GM18505 (cell line): ENCODE data around the gene ACTG2.
"Not testable (repeated sequence)": the region's sequence is repeated elsewhere in the genome, so short reads cannot be mapped to it uniquely, and the experiment has no call there.

ENCODE experiments used
- ATAC-seq: cut with Tn5 transposase; IDR thresholded peaks from one replicate; pipeline ENCODE4 v1.9.1; 2021; ENCODE audit not compliant: unreplicated experiment
- POLR2A ChIP-seq: IDR thresholded peaks from 4 replicates; pipeline ENCODE4 v1.6.1; 2011; ENCODE audit warnings: borderline replicate concordance; ENCODE audit not compliant: insufficient read depth, insufficient read length; ENCODE audit errors: extremely low read depth

The ACTG2 gene

GRCh38 chr2:73892631-73893329 is at the start of gene ACTG2:
TSS of gene ACTG2 (plus strand) at chr2:73893008. CDS start at chr2:73901312, 8,304 bp downstream.
- TF ChIP-seq POLR2A, result no peak

GRCh38 chr2:73844087-73844486 is 48.7 kb upstream of the ACTG2 start:
- TF ChIP-seq POLR2A, result no peak
- no peak for ATAC-seq

More at GRCh38 chr2:73892631-73893329, at the start of gene ACTG2:
- ATAC-seq, result no peak

DNA sequence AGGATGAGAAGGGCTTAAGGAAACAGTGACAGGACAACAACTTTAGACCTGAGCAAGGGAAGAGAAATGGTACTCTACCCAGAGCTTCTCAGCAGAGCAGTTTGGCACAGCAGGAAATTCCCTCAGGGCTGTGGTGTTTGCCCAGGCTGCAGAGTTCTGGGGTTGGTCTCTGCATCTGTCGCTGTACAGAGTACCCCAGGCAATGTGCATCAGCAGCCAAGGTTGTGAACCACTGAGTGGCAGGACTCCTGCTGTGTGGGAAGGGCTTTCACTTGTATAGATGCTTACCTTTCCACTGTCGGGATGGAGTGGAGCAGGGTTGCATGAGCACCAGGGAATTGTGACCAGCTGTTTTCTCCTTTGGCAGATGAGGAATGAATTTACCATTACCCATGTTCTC is 42.8 kb upstream of the ACTG2 start:
- no peak for ATAC-seq
- TF ChIP-seq POLR2A, result no peak

- no peak for TF ChIP-seq POLR2A
- ATAC-seq, result no peak
These were observed 41.5 kb upstream of the ACTG2 start for GRCh38 chr2:73851274-73851673.

- no peak for ATAC-seq
These were observed 40.8 kb upstream of the ACTG2 start for GRCh38 chr2:73852020-73852419.

DNA sequence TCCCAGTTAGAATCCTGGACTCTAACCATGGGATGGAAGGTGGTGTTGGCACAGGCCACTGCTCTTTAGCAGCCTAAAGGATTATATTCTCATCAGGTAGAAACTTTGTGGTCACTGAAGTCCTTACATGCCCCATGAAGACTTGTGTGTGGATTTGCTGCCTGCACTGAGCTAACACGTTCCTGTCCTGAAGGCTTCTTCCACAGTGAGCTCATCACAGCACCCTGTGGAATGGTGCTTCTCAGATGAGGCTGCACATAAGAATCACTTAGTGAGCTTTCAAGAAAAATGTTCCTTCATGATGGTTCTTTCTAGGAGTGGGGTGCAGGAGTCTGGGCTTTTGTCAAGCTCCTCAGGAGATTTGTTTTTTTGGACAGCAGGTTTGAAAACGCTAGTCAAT is 37.3 kb upstream of the ACTG2 start:
- ATAC-seq, result no peak
- TF ChIP-seq POLR2A, result no peak

More at GRCh38 chr2:73852020-73852419, 40.8 kb upstream of the ACTG2 start:
- no peak for TF ChIP-seq POLR2A

DNA sequence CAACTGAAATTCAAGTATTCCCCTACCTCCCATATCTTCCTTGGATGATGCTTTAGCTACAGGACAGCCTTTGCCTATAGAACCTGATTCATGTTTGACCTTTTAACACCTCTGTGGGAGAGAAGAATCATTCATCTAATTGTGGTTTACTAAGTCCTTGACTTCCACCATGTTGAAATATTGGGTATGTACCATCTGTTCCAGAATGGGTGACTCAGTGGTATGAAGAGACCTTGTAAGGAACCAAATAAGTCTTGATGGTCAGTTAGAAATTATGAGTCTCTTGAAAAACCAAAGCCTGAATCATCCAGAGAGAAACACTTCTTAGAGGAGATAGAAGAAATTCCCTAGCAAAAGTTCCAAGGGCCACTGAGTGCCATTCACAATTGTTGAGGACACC is 36.6 kb upstream of the ACTG2 start:
- ATAC-seq, result no peak
- TF ChIP-seq POLR2A, result no peak

DNA sequence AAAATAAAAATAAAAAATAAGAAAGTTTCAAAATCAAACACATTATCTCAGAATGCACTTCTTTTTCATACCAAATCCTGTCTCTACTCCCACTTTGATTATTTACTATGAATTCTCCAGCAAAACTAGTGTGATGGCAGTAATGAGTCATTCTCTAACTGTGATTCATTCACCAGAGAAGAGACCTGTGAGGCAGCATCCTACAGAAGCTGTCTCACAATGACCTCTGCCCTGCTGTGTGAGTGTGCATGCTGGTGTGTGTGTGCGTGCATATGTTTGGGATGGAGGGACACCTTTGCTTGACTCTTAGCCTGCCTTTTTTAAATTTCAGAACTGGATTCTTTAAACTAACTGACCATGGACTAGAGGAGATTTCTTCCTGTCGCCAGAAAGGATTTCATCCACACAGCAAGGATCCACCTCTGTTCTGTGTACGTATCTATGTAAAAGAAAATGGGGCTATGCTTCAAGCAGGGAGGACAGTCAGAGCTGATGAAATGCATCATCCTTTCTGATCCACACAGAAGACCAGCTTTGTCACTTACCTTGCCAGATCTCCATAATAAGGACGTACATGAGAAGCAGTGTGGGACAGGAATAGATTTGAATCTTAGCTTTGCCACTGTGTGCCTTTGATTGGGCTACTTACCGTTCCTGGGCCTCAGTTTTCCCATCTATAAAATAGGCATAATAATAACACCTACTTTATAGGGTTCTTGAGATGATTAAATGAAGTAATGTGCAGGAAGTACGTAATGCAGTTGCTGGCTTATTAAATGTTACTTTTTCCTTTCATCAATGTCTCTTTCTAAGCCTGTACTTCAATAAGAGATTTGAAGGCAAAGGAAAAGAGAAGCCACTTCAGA is 32.9 kb upstream of the ACTG2 start:
- no peak for TF ChIP-seq POLR2A
- ATAC-seq, result no peak

- no peak for TF ChIP-seq POLR2A
- ATAC-seq, result no peak
These were observed 29.8 kb upstream of the ACTG2 start for GRCh38 chr2:73862987-73863386.

DNA sequence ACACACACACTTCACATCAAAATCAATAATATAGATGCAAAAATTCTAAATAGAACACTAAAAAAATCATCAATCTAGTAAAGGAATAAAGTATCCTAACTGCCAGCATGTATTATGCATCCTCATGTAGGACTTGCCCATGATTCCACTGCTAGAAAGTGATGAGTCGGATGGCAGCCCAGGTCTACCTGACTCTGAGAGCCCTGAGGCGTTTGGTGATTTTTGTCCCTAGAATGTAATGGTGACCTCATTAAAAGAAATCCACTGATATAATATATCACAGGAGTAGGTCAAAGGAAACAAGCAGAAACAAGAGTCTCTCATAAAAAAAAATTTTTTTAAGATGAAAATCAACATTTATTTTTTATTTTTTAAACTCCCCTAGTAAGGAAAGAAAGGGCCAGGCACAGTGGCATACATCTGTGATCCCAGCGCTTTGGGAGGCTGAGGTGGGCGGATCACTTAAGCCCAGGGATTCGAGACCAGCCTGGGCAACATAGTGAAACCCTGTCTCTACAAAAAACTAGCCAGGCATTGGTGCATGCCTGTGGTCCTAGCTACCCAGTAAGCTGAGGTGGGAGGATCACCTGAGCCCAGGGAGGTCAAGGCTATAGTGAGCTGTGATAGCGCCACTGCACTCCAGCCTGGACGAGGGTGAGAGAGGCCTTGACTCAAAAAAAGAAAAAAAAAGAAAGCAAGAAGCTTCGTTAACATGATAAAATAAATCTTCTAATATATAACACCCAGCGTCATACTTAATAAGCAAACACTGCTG is 24.4 kb upstream of the ACTG2 start:
- no peak for TF ChIP-seq POLR2A
- no peak for ATAC-seq

- no peak for ATAC-seq
- TF ChIP-seq POLR2A, result no peak
These were observed 22.7 kb upstream of the ACTG2 start for GRCh38 chr2:73870084-73870483.

DNA sequence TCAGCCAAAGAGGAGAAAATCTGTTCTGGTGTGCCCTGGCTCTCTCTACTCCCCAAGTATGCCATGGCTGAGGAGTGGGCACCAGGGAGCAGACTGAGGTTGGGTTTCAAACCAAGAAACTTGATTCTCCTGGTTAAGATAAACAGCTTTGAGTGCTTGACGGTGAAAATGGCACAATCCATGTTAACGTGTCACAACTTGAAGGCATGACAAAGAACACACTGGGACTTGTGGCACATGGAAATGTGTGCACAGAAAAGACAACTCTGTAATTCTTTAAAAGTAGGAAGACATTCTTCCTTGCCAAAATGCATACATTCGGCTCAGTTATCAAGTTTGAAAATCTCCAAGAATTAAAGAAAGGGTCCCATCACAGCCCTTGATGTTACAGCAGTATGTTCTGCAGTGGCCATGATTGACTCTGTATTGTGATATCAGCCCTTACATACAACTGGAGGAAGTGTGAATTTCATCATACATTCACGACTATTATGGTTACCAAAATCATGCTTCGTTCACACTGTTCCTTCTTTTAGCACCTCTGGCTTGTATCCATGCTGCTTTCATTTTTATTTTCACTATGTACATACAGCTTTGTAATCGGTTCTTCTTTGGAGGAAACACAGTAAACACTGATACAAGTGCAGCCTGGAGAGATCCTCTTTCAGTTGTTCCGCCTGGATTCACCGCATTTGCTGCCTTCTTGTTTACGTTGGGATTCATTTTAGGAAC is 15.6 kb upstream of the ACTG2 start:
- TF ChIP-seq POLR2A, result no peak
- ATAC-seq, result no peak

DNA sequence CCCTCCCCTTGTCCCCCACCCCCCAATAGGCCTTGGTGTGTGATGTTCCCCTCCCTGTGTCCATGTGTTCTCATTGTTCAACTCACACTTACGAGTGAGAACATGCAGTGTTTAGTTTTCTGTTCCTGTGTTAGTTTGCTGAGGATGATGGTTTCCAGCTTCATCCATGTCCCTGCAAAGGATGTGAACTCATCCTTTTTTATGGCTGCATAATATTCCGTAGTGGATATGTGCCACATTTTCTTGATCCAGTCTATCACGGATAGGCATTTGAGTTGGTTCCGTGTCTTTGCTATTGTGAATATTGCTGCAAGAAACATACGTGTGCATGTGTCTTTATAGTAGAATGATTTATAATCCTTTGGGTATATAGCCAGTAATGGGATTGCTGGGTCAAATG is 14.8 kb upstream of the ACTG2 start:
- not testable (repeated sequence) for ATAC-seq
